ENCODE measurements around the gene RSPO4. TPM values are rescaled to one million over a fixed set of nuclear protein-coding genes. Genes with fewer than 3 reads are reported as not detected.
A peak's percentile ranks its signal among the peaks of the same experiment; 100 is the strongest.

Gene RSPO4
- total and polyA plus RNA-seq, 9 of the 15 experiments (the other 6 are each of a cell fraction or from before 2014, with no cell fraction given) = 0.04 to 0.34 TPM; not detected in 7

GRCh38 chr20:973785-974194 is 28.3 kb downstream of the RSPO4 start (continued):
- TF ChIP-seq E2F1 (CRISPR knock-in tag; IDR thresholded peaks at IDR 0.05) (no peak), NR2C2 (CRISPR knock-in tag; IDR thresholded peaks at IDR 0.05) (no peak), NR2C2 (tag; IDR thresholded peaks at IDR 0.05) (peak; percentile 40; the same call in 1 of the 2 replicates), ESRRA (IDR thresholded peaks at IDR 0.05; ENCODE audit: borderline replicate concordance, low read depth) (peak; percentile 83; the same call in 1 of the 2 replicates), CREBBP (IDR thresholded peaks at IDR 0.05; ENCODE audit: low read depth, low read length) (no peak), CEBPB (tag; IDR thresholded peaks at IDR 0.05) (peak; percentile 91), BCL6 (CRISPR knock-in tag; IDR thresholded peaks at IDR 0.05) (no peak), KDM2B (CRISPR knock-in tag; IDR thresholded peaks at IDR 0.05) (no peak), CTCF (IDR thresholded peaks at IDR 0.05 in 2 of 3, conservative IDR thresholded peaks at IDR 0.05 in 1 of 3; ENCODE audit: insufficient read depth in 2 of 3, low read depth in 1 of 3, low read length in 3 of 3) (peak; percentile 51 to 68 (median 59)), ETV1 (tag; conservative IDR thresholded peaks at IDR 0.05; ENCODE audit: low read depth) (peak; percentile 89), GABPA (tag; conservative IDR thresholded peaks at IDR 0.05; ENCODE audit: low read depth) (peak; percentile 77), ZFX (CRISPR knock-in tag; IDR thresholded peaks at IDR 0.05) (no peak), ETV5 (CRISPR knock-in tag; IDR thresholded peaks at IDR 0.05; ENCODE audit: low read depth) (peak; percentile 82; the same call in 1 of the 2 replicates), HLTF (IDR thresholded peaks at IDR 0.05) (no peak), ZNF77 (CRISPR knock-in tag; IDR thresholded peaks at IDR 0.05) (no peak), ATF4 (CRISPR knock-in tag; IDR thresholded peaks at IDR 0.05) (0 out of 2 replicates have a peak, but pooled peaks have one; percentile 42), DPF2 (IDR thresholded peaks at IDR 0.05) (no peak), ZBTB17 (CRISPR knock-in tag; IDR thresholded peaks at IDR 0.05) (no peak)
- TF ChIP-seq, protein P1, sequence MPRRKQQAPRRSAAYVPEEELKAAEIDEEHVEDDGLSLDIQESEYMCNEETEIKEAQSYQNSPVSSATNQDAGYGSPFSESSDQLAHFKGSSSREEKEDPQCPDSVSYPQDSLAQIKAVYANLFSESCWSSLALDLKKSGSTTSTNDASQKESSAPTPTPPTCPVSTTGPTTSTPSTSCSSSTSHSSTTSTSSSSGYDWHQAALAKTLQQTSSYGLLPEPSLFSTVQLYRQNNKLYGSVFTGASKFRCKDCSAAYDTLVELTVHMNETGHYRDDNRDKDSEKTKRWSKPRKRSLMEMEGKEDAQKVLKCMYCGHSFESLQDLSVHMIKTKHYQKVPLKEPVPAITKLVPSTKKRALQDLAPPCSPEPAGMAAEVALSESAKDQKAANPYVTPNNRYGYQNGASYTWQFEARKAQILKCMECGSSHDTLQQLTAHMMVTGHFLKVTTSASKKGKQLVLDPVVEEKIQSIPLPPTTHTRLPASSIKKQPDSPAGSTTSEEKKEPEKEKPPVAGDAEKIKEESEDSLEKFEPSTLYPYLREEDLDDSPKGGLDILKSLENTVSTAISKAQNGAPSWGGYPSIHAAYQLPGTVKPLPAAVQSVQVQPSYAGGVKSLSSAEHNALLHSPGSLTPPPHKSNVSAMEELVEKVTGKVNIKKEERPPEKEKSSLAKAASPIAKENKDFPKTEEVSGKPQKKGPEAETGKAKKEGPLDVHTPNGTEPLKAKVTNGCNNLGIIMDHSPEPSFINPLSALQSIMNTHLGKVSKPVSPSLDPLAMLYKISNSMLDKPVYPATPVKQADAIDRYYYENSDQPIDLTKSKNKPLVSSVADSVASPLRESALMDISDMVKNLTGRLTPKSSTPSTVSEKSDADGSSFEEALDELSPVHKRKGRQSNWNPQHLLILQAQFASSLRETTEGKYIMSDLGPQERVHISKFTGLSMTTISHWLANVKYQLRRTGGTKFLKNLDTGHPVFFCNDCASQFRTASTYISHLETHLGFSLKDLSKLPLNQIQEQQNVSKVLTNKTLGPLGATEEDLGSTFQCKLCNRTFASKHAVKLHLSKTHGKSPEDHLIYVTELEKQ (CRISPR knock-in tag; IDR thresholded peaks at IDR 0.05) = no peak
- TF ChIP-seq, protein P2, sequence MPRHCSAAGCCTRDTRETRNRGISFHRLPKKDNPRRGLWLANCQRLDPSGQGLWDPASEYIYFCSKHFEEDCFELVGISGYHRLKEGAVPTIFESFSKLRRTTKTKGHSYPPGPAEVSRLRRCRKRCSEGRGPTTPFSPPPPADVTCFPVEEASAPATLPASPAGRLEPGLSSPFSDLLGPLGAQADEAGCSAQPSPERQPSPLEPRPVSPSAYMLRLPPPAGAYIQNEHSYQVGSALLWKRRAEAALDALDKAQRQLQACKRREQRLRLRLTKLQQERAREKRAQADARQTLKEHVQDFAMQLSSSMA (CRISPR knock-in tag; IDR thresholded peaks at IDR 0.05) = no peak
- TF ChIP-seq, protein P3, sequence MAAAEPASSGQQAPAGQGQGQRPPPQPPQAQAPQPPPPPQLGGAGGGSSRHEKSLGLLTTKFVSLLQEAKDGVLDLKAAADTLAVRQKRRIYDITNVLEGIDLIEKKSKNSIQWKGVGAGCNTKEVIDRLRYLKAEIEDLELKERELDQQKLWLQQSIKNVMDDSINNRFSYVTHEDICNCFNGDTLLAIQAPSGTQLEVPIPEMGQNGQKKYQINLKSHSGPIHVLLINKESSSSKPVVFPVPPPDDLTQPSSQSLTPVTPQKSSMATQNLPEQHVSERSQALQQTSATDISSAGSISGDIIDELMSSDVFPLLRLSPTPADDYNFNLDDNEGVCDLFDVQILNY (CRISPR knock-in tag; IDR thresholded peaks at IDR 0.05) = no peak
